ENCODE measurements around the gene PRRC2B.

The PRRC2B gene

GRCh38 chr9:131516930-131517329 lies 123.0 kb downstream of the PRRC2B start:
- DNase-seq (ENCODE audit: low spot score), result no peak

- DNase-seq (ENCODE audit: low spot score), result no peak
Observed at GRCh38 chr9:131517761-131518190, 123.9 kb downstream of the PRRC2B start.

- no peak for DNase-seq (ENCODE audit: low spot score)
Observed at GRCh38 chr9:131518553-131518952, 124.7 kb downstream of the PRRC2B start.

- no peak for DNase-seq (ENCODE audit: low spot score)
Observed at GRCh38 chr9:131520503-131520902, 126.6 kb downstream of the PRRC2B start.

- no peak for DNase-seq (ENCODE audit: low spot score)
Observed at GRCh38 chr9:131521203-131521602, 127.3 kb downstream of the PRRC2B start.

- no peak for DNase-seq (ENCODE audit: low spot score)
Observed at GRCh38 chr9:131521822-131522221, 127.9 kb downstream of the PRRC2B start.

GRCh38 chr9:131522257-131523085 lies 128.6 kb downstream of the PRRC2B start:
- DNase-seq (ENCODE audit: low spot score), result no peak

- no peak for DNase-seq (ENCODE audit: low spot score)
Observed at GRCh38 chr9:131523086-131523388, 129.2 kb downstream of the PRRC2B start.

- DNase-seq (ENCODE audit: low spot score), result no peak
Observed at GRCh38 chr9:131523451-131524435, 129.9 kb downstream of the PRRC2B start.

GRCh38 chr9:131524665-131525315 lies 130.9 kb downstream of the PRRC2B start:
- no peak for DNase-seq (ENCODE audit: low spot score)

GRCh38 chr9:131525643-131526565 lies 132.0 kb downstream of the PRRC2B start:
- no peak for DNase-seq (ENCODE audit: low spot score)

- no peak for DNase-seq (ENCODE audit: low spot score)
Observed at GRCh38 chr9:131528186-131528585, 134.3 kb downstream of the PRRC2B start.

- DNase-seq (ENCODE audit: low spot score), result no peak
Observed at GRCh38 chr9:131528886-131529505, 135.1 kb downstream of the PRRC2B start.

- no peak for DNase-seq (ENCODE audit: low spot score)
Observed at GRCh38 chr9:131529597-131530545, 136.0 kb downstream of the PRRC2B start.

- DNase-seq (ENCODE audit: low spot score), result no peak
Observed at GRCh38 chr9:131530546-131530919, 136.6 kb downstream of the PRRC2B start.

GRCh38 chr9:131530920-131531832 lies 137.3 kb downstream of the PRRC2B start, which contains the start of gene UCK1:
TSS of gene UCK1 (minus strand) at chr9:131531263. CDS start at chr9:131531174, 89 bp downstream.
- peak; percentile 86 for DNase-seq (ENCODE audit: low spot score)

- peak; percentile 38 for DNase-seq (ENCODE audit: low spot score)
Observed at GRCh38 chr9:131534721-131535237, 140.9 kb downstream of the PRRC2B start.

- no peak for DNase-seq (ENCODE audit: low spot score)
Observed at GRCh38 chr9:131537946-131538345, 144.1 kb downstream of the PRRC2B start.
